Tibial nerve (tissue), 4 donors: ENCODE results near the gene SIPA1L2.

Source experiments
- CTCF ChIP-seq, 5 experiments: fragments of 200-600 bp in 3 of 5; fragments of 450-650 bp in 2 of 5; sonication (generic) in 3 of 5; IDR thresholded peaks; one replicate each; pipeline ENCODE4 v1.5.1; 2016 to 2019; ENCODE audit warnings: antibody characterized with exemption in 5 of 5, mild to moderate bottlenecking in 3 of 5, moderate library complexity in 2 of 5
- EP300 ChIP-seq, 2 donors: sonication (generic); formaldehyde crosslinking; IDR thresholded peaks; one replicate each; pipeline ENCODE4 v1.6.1; 2017; ENCODE audit warnings: antibody characterized with exemption in 2 of 2, mild to moderate bottlenecking in 1 of 2
- POLR2A ChIP-seq, 2 donors: fragments of 450-650 bp; IDR thresholded peaks; one replicate each; pipeline ENCODE4 v1.6.1; 2017; ENCODE audit warnings: antibody characterized with exemption in 2 of 2, mild to moderate bottlenecking in 2 of 2, moderate library complexity in 2 of 2

- no peak for TF ChIP-seq CTCF (IDR thresholded peaks at IDR 0.05)
- no peak for TF ChIP-seq POLR2A (IDR thresholded peaks at IDR 0.05)
- TF ChIP-seq EP300 (IDR thresholded peaks at IDR 0.05) = no peak
These were observed 32.2 kb downstream of the SIPA1L2 start for GRCh38 chr1:232597721-232598120.
